GM10248 (cell line): ENCODE measurements around the gene TBX3.

Experiments
- CTCF ChIA-PET: fragments of 300-600 bp; sonication (Branson Sonifier 250); formaldehyde crosslinking; extraction: SDS; loops from one replicate; lab custom pipeline; 2021; ENCODE audit warnings: antibody characterized with exemption; lab: Yijun Ruan, JAX
- POLR2A ChIA-PET: fragments of 350-650 bp; sonication (Branson Sonifier 250); formaldehyde crosslinking; extraction: SDS; loops from one replicate; lab custom pipeline; 2020; ENCODE audit warnings: antibody characterized with exemption; lab: Yijun Ruan, JAX
- DNase-seq: peaks from one replicate; pipeline ENCODE4 v3.0.0; 2012; ENCODE audit errors: extremely low spot score
- TF ChIP-seq, protein P1 (sequence below): IDR thresholded peaks from 2 replicates; pipeline ENCODE4 v1.5.1; 2012; ENCODE audit warnings: mild to moderate bottlenecking, low read depth; ENCODE audit errors: extremely low read depth, missing control alignments, control extremely low read depth

TBX3 gene

DNA sequence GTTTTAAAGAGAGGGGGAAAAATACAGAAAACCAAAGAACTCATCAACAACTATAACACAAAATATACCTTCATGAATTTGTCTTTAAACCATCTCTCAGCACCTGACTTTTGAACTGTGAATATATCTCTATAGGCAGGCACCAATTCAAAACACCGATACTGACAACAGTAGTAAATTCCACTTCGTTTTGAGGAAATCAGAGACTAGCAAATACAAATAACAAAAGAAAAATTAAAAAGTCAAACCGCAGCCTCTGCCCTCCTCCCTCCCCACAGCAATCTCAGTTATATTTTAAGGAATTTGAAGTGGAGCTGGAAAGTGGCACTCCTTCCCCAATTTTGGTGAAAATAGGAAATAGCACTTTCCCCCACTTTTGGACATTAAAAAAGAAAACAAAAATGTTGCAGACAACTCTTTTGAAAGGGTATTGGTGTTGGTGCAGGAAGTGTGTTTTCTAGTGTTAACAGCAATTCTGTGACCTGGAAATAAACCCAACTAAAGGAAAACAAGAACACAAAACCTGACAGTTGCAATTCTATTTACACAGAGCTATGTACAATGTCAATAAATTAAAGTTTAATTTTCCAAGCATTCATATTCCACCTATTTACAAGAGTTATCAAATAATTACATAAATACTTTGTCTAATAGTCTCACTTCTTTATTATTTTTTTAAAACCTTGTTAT, 13.5 kb downstream of the TBX3 start:
- ChIA-PET CTCF (interaction anchor here (1.3 to 2.5 kb wide), 2 partner anchors 8 to 1247 kb away, joined by 4 to 10 read pairs; no protein-coding TSS in a partner anchor), POLR2A (no interaction called here)
- no peak for DNase-seq
- TF ChIP-seq, protein P1, sequence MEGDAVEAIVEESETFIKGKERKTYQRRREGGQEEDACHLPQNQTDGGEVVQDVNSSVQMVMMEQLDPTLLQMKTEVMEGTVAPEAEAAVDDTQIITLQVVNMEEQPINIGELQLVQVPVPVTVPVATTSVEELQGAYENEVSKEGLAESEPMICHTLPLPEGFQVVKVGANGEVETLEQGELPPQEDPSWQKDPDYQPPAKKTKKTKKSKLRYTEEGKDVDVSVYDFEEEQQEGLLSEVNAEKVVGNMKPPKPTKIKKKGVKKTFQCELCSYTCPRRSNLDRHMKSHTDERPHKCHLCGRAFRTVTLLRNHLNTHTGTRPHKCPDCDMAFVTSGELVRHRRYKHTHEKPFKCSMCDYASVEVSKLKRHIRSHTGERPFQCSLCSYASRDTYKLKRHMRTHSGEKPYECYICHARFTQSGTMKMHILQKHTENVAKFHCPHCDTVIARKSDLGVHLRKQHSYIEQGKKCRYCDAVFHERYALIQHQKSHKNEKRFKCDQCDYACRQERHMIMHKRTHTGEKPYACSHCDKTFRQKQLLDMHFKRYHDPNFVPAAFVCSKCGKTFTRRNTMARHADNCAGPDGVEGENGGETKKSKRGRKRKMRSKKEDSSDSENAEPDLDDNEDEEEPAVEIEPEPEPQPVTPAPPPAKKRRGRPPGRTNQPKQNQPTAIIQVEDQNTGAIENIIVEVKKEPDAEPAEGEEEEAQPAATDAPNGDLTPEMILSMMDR: no peak

DNA sequence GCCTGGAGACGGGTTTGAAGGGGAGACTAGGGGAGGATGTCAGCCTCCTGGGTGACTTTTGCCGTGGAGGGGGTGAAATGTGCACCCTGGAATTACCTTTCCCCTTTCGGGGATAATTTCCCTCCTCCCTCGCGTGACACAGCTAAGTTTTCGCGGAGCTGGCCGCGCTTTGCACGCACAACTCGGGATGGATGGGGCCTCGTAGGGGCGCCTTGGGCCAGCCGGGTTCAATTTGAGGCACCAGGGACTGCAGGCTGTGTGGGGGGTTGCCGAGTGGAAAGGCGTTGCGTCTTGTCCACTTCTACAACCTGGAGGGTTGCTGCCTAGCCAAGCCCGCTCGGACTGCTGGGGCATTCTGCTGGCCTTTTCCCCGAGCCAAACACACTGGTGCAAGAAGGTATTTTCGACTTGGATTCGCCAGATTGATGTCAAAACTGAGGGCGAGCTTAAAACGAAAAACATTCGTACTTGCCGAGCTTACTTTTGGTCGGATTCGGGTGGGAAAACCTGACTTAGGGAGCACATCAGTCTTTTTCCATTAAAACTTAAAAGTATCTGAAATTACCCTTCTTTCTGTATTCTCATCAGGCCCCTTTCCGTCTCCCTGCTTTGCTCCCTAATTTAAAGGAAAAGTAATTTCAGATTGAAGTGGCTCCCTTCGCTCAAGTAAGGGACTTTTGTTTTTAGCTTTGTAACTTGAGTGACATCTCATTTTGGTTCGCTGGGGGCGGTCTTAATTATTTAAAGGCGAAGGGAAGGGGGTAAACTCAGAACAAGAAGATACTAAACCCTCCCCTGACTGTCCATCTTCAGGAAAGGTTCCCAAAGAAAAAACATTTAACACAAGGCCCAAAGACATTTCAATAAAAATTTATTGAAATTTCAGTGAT, 14.3 kb downstream of the TBX3 start:
- ChIA-PET POLR2A (no interaction called here), CTCF (no interaction called here)
- DNase-seq: no peak
- TF ChIP-seq, protein P1: no peak

DNA sequence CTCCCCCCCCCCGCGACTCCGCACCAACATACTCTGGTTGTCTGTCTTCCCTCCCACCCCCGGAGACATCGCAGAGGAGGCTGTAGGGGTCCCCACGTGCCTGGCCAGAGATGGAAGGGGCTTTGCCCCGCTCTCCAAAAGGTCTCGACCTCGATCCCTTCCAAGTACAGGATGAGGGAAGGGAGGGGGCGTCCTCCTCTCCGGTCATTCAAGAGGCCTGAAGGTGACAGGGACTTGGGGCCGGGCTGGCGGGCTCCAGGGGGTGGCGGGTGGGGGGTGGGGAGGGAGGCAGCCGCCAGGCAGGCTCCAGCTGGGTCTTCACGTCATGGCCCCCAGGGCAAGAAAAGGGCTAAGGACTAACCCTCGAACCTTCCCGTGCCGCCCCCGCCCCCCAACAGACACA, 15.1 kb downstream of the TBX3 start:
- POLR2A ChIA-PET: no interaction called here
- CTCF ChIA-PET: no interaction called here
- DNase-seq: no peak

DNA sequence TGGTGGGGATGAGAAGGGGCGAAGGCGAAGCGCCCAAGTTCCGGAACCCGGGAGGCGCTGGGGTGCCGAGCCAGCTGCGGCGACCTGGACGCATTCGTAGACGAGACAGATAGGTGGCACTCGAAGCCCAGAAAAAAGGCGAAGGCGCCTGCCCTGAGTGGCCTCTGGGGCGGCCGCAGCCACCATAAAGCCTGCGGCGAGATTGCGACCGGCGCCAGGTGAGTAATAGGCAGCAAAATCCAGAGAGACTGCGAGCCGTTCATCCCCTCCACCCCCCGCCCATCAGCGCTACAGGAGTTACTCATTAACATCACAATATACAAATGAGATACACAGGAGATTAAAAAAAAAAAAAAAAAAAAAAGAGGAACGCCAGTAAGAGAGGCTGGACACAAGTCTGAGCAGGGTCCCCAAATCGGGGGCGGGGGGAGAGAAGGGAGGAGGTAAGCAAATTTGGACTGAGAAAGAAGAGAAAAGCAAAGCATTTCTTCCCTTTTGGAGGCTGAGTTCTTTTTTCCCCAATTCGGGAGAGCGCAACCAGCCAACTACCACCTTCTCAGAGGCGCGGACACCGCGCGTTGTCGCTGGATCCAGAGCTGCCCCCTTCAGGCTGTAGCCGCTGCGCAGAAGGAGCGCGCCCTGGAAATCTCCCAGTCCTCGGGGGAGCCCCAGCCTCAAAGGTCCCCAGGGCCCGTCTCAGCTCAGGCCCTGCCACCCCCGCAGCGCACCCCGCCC, 15.7 kb downstream of the TBX3 start:
- POLR2A ChIA-PET: no interaction called here
- TF ChIP-seq, protein P1: peak; percentile 23

More for the DNA sequence above, 15.1 kb downstream of the TBX3 start:
- TF ChIP-seq, protein P1: no peak

DNA sequence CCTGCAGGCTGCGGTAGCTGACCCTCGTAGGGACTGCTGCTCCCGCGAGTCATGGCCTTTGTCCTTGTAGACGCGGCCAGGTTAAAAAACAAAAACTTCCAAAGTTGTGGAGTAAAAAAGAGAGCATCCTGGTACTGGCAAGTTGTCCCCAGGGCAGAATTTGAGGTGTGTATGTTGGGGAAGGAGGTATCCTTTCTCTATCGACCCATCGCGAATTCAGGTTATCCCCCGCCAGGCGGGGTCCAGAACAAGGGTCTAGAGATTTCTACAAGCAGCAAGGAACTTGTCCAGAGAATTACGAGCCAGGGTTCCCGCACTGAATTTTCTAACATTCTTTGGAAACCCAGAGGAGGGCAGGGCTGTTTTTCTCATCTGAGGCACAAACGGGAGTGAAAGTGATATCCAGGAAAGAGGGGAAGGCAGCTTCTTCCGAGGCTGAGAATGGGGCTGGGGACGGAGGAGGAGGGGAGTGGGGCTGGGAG, 16.3 kb downstream of the TBX3 start:
- CTCF ChIA-PET: no interaction called here
- TF ChIP-seq, protein P1: no peak
- POLR2A ChIA-PET: no interaction called here
- DNase-seq: no peak

More for the DNA sequence above, 15.7 kb downstream of the TBX3 start:
- DNase-seq: peak; percentile 63
- CTCF ChIA-PET: no interaction called here
